Measurements from ENCODE around the gene HMGCL.
"Not testable (repeated sequence)": the region's sequence is repeated elsewhere in the genome, so short reads cannot be mapped to it uniquely, and the experiment has no call there.

Gene HMGCL

GRCh38 chr1:23825762-23826522, 713 bp upstream of the HMGCL start:
- DNase-seq, result no peak

- no peak for DNase-seq
These were observed 536 bp downstream of the HMGCL start for GRCh38 chr1:23824711-23825075.

DNA sequence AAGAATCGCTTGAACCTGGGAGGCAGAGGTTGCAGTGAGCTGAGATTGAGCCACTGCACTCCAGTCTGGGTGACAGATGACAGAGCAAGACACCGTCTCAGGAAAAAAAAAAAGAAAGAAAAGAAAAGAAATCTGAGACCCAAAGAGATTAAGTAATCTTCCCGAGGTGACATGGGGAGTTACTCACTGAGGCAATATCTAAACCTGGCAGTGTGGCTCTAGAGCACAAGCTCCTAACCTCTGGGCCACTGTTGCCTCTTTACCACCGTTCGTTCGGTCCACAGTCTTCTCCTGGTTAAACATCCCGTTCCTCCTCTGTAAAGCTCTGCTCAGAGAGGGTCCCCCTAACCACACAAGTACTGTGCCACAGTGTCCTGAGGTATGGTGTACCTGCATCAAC, 1.5 kb downstream of the HMGCL start:
- no peak for DNase-seq

GRCh38 chr1:23817633-23818032, 7.6 kb downstream of the HMGCL start:
- DNase-seq, result no peak

- peak in 1 of 2 experiments; percentile 55 for DNase-seq
These were observed 8.3 kb downstream of the HMGCL start for GRCh38 chr1:23816906-23817305.

DNA sequence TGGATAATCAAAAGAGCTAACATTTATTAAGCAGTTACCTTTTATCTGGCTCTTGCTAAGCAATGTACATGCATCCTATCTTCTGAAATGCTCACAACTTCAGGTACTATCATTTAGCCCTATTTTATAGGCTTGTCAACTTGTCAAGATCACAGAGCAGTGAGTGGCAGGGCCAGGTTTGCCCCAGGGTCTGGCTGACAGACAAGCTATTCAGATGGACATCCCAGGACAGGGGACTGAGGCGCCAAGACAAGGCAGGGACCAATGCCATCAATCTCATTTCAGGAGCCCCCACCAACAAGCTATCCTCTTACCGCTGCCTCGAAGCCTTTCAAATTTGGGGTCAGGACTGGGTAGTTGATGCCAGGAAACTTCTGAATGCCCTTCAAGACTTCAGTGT, 8.9 kb downstream of the HMGCL start:
- DNase-seq, result no peak

GRCh38 chr1:23814016-23814415, 11.2 kb downstream of the HMGCL start:
- no peak for DNase-seq

- DNase-seq, result peak in 1 of 2 experiments; percentile 28
These were observed 14.2 kb downstream of the HMGCL start for GRCh38 chr1:23810818-23811540.

DNA sequence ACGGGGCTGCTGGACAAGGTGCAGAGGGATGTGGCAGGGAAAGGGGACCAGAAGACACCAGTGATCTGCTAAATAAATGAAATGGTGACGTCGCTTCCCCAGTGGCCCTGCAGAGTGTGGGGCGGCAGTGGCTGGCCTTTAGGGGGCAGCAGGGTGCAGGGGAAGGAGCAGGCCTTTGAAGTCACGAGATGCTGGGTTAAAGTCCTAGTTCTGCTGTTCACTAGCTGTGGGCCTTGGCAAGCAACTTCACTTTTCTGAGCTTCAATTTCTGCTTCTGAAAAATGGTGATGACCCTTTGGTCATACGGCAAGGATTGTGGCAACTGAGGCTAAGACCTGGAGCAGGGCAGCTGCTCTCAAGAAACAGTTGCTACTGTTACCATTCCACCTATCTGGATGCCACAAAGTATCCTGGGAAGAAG, 15.5 kb downstream of the HMGCL start:
- DNase-seq, result peak; percentile 35 to 70

GRCh38 chr1:23807453-23807852, 17.8 kb downstream of the HMGCL start:
- DNase-seq, result no peak

GRCh38 chr1:23806280-23806679, 18.9 kb downstream of the HMGCL start:
- DNase-seq, result no peak

GRCh38 chr1:23805025-23805424, 20.2 kb downstream of the HMGCL start:
- no peak for DNase-seq

- no peak for DNase-seq
These were observed 20.9 kb downstream of the HMGCL start for GRCh38 chr1:23804183-23804835.

GRCh38 chr1:23803674-23804073, 21.6 kb downstream of the HMGCL start:
- DNase-seq, result no peak

DNA sequence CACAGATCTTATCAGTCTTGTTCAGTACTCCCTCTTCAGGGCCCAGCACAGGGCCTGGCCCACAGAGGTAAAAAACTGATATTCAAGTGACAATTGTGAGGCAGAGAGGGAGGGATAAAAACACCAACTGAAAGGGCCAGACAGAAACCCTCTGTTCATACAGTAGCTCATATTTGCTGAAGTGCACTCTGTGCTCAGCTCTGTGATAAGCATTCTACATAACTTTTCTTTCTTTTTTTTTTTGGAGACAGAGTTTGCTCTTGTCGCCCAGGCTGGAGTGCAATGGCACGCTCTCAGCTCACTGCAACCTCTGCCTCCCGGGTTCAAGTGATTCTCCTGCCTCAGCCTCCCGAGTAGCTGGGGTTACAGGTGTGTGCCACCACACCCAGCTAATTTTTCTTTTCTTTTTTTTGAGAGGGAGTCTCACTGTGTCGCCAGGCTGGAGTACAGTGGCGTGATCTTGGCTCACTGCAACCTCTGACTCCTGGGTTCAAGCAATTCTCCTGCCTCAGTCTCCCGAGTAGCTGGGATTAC, 22.4 kb downstream of the HMGCL start:
- not testable (repeated sequence) for DNase-seq

GRCh38 chr1:23801876-23802275, 23.4 kb downstream of the HMGCL start:
- DNase-seq, result no peak

GRCh38 chr1:23801338-23801748, 23.9 kb downstream of the HMGCL start:
- no peak for DNase-seq

DNA sequence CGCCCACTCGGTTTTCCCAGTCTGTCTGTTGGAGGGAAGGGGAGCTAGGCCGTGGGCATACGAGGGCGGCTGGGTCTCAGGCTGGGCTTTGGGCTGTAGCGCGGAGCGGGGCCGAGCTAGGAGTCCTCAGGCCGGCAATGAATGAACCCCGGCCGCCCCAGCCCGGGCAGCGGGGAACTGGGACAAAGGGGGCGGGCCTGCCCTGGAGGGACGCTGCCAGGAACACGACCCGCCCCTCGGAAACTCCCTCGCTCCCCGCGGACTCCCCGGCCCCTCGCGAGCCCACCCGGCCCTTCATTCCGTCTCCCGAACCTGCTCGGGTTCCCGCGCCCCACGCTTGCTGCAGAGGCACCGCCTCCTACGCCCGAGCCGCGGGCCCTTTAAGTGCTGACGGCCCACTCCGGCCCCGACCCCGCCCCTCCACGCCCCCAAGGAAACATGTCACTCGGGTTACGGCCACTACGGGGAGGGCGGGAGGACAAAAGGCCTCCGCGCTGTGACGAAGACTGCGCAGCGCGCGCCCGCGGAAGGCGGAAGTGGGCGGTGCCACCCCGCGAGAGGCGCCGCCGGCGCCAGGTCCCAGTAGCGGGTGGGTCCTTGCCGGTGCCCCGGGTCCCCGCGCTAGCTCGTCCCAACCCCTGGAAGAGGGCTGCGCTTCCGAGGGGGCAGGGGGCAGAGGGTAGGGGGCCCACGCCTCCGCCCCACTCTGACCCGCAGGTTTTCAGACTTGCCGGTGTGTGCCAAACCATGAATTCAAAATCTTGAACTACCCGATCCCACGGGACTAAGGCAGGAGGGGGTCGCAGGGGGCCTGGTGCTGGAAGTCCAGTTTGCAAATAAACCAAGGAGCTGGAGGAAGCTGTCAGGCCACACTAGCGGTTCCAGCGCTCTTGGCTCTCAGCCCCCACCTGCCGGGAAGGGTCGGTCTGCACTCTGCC, 24.6 kb downstream of the HMGCL start, which contains the start of gene GALE:
TSS of gene GALE (minus strand) at position 355 of the 938 bp plus-strand sequence. CDS start 1,747 bp downstream, outside the sequence.
- DNase-seq, result peak; percentile 80 to 97

DNA sequence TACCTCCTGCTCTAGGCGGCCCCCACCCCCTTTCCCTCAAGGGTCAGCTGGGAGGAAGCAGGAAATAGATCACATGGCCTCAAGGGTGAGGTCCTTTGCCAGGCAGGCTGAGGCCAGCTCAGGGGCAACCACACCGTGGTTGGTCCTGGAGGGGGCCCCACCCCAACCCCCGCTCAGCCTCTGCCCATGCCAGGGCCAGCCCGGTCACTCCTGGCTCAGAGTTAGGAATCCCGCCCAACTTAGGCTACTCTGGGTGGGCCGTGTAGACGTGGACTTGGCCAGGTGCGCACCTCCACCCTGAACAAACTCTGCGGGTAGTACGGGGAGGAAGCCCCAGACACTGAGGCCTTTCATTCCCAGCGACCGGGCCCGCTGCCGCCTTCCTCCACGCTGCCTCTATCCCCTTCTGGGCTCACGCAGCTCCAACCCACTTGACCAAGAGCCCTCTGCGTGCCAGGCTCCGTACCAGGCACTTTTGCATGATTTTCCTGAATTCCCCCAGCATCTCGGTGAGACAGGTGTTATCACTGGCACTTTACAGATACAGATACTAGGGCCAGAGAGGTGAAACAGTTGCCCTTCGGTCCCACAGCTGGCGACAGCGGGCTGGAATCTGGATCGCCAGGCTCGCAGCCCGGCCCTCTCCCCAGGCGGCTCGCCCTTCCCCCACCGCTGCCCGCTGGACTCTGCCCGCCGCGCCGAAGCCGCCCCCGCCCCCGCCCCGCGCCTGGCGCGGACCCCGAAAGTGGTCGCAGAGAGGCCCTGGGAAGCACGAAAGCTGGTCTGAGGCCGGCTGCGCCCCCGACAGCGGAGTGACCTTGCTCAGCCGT, 25.4 kb downstream of the HMGCL start:
- no peak for DNase-seq

GRCh38 chr1:23799255-23799569, 26.0 kb downstream of the HMGCL start:
- DNase-seq, result no peak

DNA sequence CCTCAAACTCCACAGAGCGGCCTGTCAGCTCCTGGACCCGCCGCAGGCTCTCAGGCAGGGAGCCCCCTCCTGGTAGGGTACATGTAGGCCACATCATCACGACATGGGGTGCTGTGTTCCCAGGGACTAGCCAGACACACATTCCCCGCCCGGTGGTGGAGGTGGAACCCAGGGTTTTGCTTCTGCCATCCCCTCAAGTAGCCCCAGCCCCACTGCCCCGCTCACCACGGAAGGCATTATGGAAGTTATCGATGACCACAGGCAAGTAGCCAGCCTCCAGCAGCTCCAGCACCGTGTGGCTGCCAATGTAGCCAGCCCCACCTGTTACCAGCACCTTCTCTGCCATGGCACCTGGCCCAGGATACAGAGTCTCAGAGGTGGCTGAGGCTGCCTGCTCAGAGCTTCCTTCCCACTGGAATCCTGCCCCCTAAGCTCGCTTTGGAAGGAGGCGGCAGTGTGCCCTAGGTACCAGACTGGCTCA, 26.5 kb downstream of the HMGCL start:
- DNase-seq, result no peak

All from NCI-H446 (cell line).